Osteoblast (primary cell): ENCODE results near the gene CENPW. TPM values are rescaled to one million over a fixed set of nuclear protein-coding genes. Genes with fewer than 3 reads are reported as not detected.

Experiments
- DNase-seq: peaks from one replicate; pipeline ENCODE4 v3.0.0; 2011; ENCODE audit warnings: low spot score, mixed read lengths; ENCODE audit not compliant: insufficient read length; ENCODE audit errors: missing footprints
- H2AFZ ChIP-seq: 2 replicates; pipeline ENCODE4 v1.6.0; 2011; ENCODE audit warnings: mild to moderate bottlenecking, low read length
- H3K27ac ChIP-seq: 2 replicates; pipeline ENCODE4 v1.5.1; 2011; ENCODE audit warnings: mild to moderate bottlenecking, low read depth, low read length, moderate library complexity
- H3K27me3 ChIP-seq: 2 replicates; pipeline ENCODE4 v1.6.0; 2012; ENCODE audit warnings: mild to moderate bottlenecking, control low read depth, inconsistent platforms, low read length, moderate library complexity; ENCODE audit not compliant: insufficient read depth
- H3K36me3 ChIP-seq: 2 replicates; pipeline ENCODE4 v1.5.1; 2011; ENCODE audit warnings: mild to moderate bottlenecking, low read length, control low read depth, moderate library complexity; ENCODE audit not compliant: insufficient read depth
- H3K4me1 ChIP-seq: 2 replicates; pipeline ENCODE4 v1.5.1; 2011; ENCODE audit warnings: mild to moderate bottlenecking, low read length, control low read depth, moderate library complexity; ENCODE audit not compliant: insufficient read depth
- H3K4me2 ChIP-seq: 2 replicates; pipeline ENCODE4 v1.6.0; 2011; ENCODE audit warnings: mild to moderate bottlenecking, low read length; ENCODE audit not compliant: insufficient read depth
- H3K4me3 ChIP-seq: fragments of 200-600 bp; sonication (generic); 3 replicates; pipeline ENCODE4 v1.5.1; 2012; ENCODE audit warnings: mild to moderate bottlenecking, low read length, inconsistent platforms; ENCODE audit not compliant: insufficient read depth
- H3K79me2 ChIP-seq: 2 replicates; pipeline ENCODE4 v1.6.0; 2012; ENCODE audit warnings: mild to moderate bottlenecking, low read length, control low read depth, inconsistent platforms; ENCODE audit not compliant: insufficient read depth
- H3K9me3 ChIP-seq: 2 replicates; pipeline ENCODE4 v1.5.1; 2011; ENCODE audit warnings: low read depth, low read length, control low read depth
- H4K20me1 ChIP-seq: 2 replicates; pipeline ENCODE4 v1.6.0; 2012; ENCODE audit warnings: mild to moderate bottlenecking, low read length, control low read depth; ENCODE audit not compliant: insufficient read depth
- CTCF ChIP-seq: IDR thresholded peaks from 2 replicates; pipeline ENCODE4 v1.5.1; 2011; ENCODE audit warnings: mild to moderate bottlenecking, low read depth, low read length, moderate library complexity; ENCODE audit errors: extremely low read depth
- total RNA-seq: library from RNA; depleted of rRNA; stranded (reverse); fragments of >200 nt; gene quantifications from 2 replicates; pipeline ENCODE4 v1.2.3, GENCODE V29; 2012

CENPW gene
- total RNA-seq, 1 donor: 1.1 TPM

GRCh38 chr6:126312013-126312665 lies 27.8 kb upstream of the CENPW start:
- Histone ChIP-seq H3K4me1 (no peaks in the 10 kb centered on the region), H3K27me3 (no peaks in the 10 kb centered on the region)

GRCh38 chr6:126313941-126314340 lies 26.0 kb upstream of the CENPW start:
- TF ChIP-seq CTCF: no peak
- H3K4me2 ChIP-seq: no peak overlapping the region
- no peak for DNase-seq
- no peaks in the 10 kb centered on the region for H4K20me1 ChIP-seq
- no peaks in the 10 kb centered on the region for H3K27me3 ChIP-seq
- no peak overlapping the region for H2AFZ ChIP-seq
- no peaks in the 10 kb centered on the region for H3K9me3 ChIP-seq
- no peak overlapping the region for H3K4me3 ChIP-seq
- H3K4me1 ChIP-seq: no peaks in the 10 kb centered on the region
- H3K27ac ChIP-seq: no peak overlapping the region
- H3K36me3 ChIP-seq: no peaks in the 10 kb centered on the region
- H3K79me2 ChIP-seq: no peaks in the 10 kb centered on the region

More at GRCh38 chr6:126312013-126312665, 27.8 kb upstream of the CENPW start:
- Histone ChIP-seq H2AFZ (no peak overlapping the region), H3K27ac (no peak overlapping the region), H3K79me2 (no peaks in the 10 kb centered on the region), H3K36me3 (no peaks in the 10 kb centered on the region), H3K4me2 (no peak overlapping the region), H3K4me3 (no peak overlapping the region), H3K9me3 (no peaks in the 10 kb centered on the region), H4K20me1 (no peaks in the 10 kb centered on the region)
- peak; percentile 71 for DNase-seq
- peak; percentile 25 for TF ChIP-seq CTCF

GRCh38 chr6:126318797-126319196 lies 21.1 kb upstream of the CENPW start:
- Histone ChIP-seq H3K4me1 (no peaks in the 10 kb centered on the region), H4K20me1 (no peaks in the 10 kb centered on the region), H3K36me3 (no peaks in the 10 kb centered on the region), H2AFZ (no peak overlapping the region), H3K27me3 (no peaks in the 10 kb centered on the region), H3K9me3 (no peaks in the 10 kb centered on the region), H3K79me2 (no peaks in the 10 kb centered on the region), H3K4me2 (no peak overlapping the region), H3K4me3 (no peak overlapping the region), H3K27ac (no peak overlapping the region)
- TF ChIP-seq CTCF: no peak
- no peak for DNase-seq

GRCh38 chr6:126333729-126334128 lies 6.2 kb upstream of the CENPW start:
- no peak overlapping the region for H3K27ac ChIP-seq
- no peaks in the 10 kb centered on the region for H4K20me1 ChIP-seq
- H2AFZ ChIP-seq: no peak overlapping the region
- no peaks in the 10 kb centered on the region for H3K9me3 ChIP-seq
- no peaks in the 10 kb centered on the region for H3K36me3 ChIP-seq
- H3K79me2 ChIP-seq: no peaks in the 10 kb centered on the region
- no peak for TF ChIP-seq CTCF
- no peaks in the 10 kb centered on the region for H3K4me1 ChIP-seq
- DNase-seq: no peak
- H3K27me3 ChIP-seq: no peaks in the 10 kb centered on the region
- no peak overlapping the region for H3K4me2 ChIP-seq
- no peak overlapping the region for H3K4me3 ChIP-seq
